HG03442 (cell line): Measurements from ENCODE around the gene CFAP221.

ENCODE experiments used
- ATAC-seq: cut with Tn5 transposase; IDR thresholded peaks from one replicate; pipeline ENCODE4 v1.9.1; 2021; ENCODE audit warnings: mild to moderate bottlenecking, moderate library complexity; ENCODE audit not compliant: unreplicated experiment

CFAP221 gene

GRCh38 chr2:119696494-119697030 is 152.3 kb downstream of the CFAP221 start:
- no peak for ATAC-seq

DNA sequence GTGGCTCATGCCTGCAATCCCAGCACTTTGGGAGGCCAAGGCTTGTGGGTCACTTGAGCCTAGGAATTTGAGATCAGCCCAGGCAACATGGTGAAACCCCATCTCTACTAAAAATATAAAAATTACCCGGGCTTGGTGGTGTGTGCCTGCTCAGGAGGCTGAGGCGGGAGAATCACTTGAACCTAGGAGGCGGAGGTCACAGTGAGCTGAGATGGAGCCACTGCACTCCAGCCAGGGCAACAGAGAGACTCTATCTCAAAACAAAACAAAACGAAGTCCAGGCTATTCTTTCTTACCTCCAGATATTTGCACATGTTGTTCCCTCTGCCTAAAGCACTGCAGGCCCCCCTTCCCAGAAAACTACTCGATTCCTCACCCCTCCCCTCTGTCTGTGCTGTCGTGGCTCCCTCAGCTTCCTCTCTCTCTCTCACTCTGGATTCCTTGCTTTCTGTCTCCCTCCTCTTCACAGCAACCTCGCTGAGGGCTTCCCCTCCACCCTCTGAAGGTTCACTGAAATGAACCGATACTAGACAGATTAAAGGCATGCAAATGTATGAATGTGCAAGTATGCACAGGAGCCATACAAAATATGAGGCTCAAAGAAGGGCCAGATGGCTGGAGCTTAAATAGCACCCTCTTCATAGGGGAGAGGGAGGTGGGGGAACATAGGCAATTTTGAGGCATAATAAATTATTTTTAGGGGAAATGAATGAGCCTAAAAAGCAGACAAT is 153.2 kb downstream of the CFAP221 start:
- peak; percentile 90 for ATAC-seq

GRCh38 chr2:119698246-119698645 is 154.0 kb downstream of the CFAP221 start:
- no peak for ATAC-seq

- ATAC-seq: no peak
These were observed 154.9 kb downstream of the CFAP221 start for GRCh38 chr2:119699016-119699606.

GRCh38 chr2:119700866-119701265 is 156.6 kb downstream of the CFAP221 start:
- ATAC-seq: no peak

DNA sequence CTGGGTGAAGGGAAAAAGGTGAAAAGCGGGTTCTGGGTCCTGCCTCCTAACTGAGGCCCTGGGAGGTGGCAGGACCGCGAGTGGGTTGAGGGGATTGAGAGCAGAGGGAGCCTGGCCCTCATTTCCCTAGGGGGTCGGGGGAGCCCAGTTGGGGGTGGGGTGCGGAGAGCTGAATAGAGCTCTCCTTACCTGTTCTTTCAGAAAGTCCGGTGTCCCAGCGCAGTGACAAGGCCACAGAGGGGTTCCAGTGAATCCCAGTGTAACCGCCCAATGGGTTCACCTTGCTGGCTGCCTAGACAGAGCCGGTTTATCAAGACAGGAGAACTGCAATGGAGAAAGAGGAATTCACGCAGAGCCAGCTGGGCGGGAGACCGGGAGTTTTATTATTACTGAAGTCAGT is 157.1 kb downstream of the CFAP221 start:
- no peak for ATAC-seq

GRCh38 chr2:119702203-119702917 is 158.1 kb downstream of the CFAP221 start:
- no peak for ATAC-seq

DNA sequence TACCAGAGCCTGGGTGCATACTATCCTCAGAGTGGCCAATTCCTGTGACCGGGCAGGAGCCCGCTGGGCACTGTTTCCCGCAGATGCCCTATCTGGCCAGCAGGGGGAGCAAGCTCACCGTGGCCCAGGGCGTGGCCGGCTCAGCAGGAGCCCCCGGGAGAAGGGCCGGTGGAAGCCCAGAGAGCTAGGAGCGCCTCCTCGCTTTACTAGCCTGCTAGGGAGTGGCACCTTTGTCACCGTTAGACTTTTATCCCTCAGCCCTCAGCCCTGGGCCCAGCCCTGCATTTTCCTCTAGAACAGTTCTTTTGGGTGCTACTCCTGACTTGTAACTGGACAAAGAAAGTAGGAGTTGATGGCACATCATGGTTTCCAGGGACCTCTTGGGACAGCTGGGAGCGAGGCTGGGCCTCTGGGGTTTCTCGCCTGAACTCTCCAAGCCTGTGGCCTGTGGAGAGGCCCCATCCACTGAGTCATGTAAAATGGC is 158.7 kb downstream of the CFAP221 start:
- peak; percentile 80 for ATAC-seq

GRCh38 chr2:119703526-119703925 is 159.3 kb downstream of the CFAP221 start:
- no peak for ATAC-seq

DNA sequence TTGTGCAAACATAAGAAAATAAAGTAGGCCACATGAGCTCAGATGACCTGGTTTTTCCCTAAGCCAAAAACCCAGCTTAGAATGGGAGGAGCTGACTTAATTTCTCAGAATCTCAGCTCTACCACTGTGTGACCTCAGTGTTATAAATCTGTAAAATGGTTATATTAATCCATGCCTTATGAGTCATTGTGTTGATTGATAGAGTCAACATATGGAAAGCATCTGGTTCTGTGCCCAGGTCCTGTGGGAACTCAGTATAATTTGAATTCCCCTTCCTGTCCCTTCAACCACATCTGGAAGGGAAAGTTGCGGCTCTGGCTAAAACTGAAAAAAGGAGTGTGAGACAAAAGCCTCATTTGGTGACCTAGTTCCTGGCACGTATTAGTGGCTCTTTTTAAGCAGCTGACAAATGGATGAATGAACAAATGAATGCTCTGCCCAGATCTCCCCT is 160.4 kb downstream of the CFAP221 start:
- peak; percentile 49 for ATAC-seq

- no peak for ATAC-seq
These were observed 162.0 kb downstream of the CFAP221 start for GRCh38 chr2:119706221-119706620.
